GM13977 (cell line): ENCODE data around the gene LGR6.

Experiments
- DNase-seq: peaks from one replicate; pipeline ENCODE4 v3.0.0; 2012; ENCODE audit warnings: low spot score
- CTCF ChIP-seq: IDR thresholded peaks from 2 replicates; pipeline ENCODE4 v1.5.1; 2012; ENCODE audit warnings: mild to moderate bottlenecking, control low read depth; ENCODE audit not compliant: insufficient read depth; ENCODE audit errors: extremely low read depth, missing control alignments
- in situ Hi-C: fragments of 300-500 bp; cut with MboI; formaldehyde crosslinking; loops from one replicate; pipeline ENCODE4 v1.12.0; 2022; ENCODE audit warnings: low sequenced_read_pairs, low pct_unique_long_range_greater_than_20kb, mixed read lengths, inconsistent platforms; ENCODE audit not compliant: unreplicated experiment

The LGR6 gene

GRCh38 chr1:202285908-202286307 is 92.3 kb downstream of the LGR6 start:
- DNase-seq, result no peak
- TF ChIP-seq CTCF, result no peak
- in situ Hi-C loops, result no loop called here

- TF ChIP-seq CTCF, result no peak
- in situ Hi-C loops, result no loop called here
- no peak for DNase-seq
Measured at GRCh38 chr1:202286622-202287097, 93.1 kb downstream of the LGR6 start.

GRCh38 chr1:202287196-202287595 is 93.6 kb downstream of the LGR6 start:
- in situ Hi-C loops, result no loop called here
- no peak for TF ChIP-seq CTCF
- DNase-seq, result no peak

- no peak for DNase-seq
- TF ChIP-seq CTCF, result no peak
- in situ Hi-C loops, result no loop called here
Measured at GRCh38 chr1:202288177-202288576, 94.6 kb downstream of the LGR6 start.

- DNase-seq, result no peak
- in situ Hi-C loops, result no loop called here
- no peak for TF ChIP-seq CTCF
Measured at GRCh38 chr1:202289009-202289408, 95.4 kb downstream of the LGR6 start.

- DNase-seq, result no peak
- in situ Hi-C loops, result no loop called here
Measured at GRCh38 chr1:202291001-202291400, 97.4 kb downstream of the LGR6 start.

More at GRCh38 chr1:202291001-202291400, 97.4 kb downstream of the LGR6 start:
- no peak for TF ChIP-seq CTCF
